Measurements from ENCODE around the gene GPR171. TPM values are rescaled to one million over a fixed set of nuclear protein-coding genes. Genes with fewer than 3 reads are reported as not detected.

The GPR171 gene
- total and polyA plus RNA-seq, 2 of the 13 experiments (the other 11 are each of a cell fraction or from before 2014, with no cell fraction given): not detected

DNA sequence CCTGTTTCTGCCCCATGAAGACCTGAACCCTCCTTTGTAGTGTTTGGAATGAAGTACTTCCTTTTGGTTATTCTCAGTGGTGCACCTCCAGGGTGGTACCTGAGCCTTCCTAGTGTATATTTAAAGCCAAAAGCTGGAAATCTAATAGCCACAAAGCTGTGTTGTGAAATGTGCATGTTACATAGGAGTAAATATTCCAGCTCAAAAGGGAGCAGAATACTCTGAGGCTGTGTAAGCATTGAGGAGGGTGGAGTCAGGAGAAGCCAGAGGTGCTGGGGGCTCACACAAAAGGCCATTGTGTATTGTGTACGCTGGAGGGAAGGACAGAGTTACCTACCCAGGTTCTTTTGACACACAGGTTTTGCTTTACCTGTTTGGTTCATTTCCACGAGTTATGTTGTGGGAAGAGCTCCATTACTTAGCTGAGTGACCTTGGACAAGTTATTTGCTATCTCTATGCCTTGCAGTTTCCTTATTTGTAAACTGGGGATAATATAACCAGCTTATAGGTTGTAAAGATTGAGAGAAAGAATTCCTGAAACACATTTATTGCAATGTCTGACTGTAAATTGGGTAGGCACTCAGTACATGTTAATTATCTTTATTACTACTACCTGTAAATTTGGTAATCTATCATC lies 24.7 kb downstream of the GPR171 start (continued):
- TF ChIP-seq, protein P1, sequence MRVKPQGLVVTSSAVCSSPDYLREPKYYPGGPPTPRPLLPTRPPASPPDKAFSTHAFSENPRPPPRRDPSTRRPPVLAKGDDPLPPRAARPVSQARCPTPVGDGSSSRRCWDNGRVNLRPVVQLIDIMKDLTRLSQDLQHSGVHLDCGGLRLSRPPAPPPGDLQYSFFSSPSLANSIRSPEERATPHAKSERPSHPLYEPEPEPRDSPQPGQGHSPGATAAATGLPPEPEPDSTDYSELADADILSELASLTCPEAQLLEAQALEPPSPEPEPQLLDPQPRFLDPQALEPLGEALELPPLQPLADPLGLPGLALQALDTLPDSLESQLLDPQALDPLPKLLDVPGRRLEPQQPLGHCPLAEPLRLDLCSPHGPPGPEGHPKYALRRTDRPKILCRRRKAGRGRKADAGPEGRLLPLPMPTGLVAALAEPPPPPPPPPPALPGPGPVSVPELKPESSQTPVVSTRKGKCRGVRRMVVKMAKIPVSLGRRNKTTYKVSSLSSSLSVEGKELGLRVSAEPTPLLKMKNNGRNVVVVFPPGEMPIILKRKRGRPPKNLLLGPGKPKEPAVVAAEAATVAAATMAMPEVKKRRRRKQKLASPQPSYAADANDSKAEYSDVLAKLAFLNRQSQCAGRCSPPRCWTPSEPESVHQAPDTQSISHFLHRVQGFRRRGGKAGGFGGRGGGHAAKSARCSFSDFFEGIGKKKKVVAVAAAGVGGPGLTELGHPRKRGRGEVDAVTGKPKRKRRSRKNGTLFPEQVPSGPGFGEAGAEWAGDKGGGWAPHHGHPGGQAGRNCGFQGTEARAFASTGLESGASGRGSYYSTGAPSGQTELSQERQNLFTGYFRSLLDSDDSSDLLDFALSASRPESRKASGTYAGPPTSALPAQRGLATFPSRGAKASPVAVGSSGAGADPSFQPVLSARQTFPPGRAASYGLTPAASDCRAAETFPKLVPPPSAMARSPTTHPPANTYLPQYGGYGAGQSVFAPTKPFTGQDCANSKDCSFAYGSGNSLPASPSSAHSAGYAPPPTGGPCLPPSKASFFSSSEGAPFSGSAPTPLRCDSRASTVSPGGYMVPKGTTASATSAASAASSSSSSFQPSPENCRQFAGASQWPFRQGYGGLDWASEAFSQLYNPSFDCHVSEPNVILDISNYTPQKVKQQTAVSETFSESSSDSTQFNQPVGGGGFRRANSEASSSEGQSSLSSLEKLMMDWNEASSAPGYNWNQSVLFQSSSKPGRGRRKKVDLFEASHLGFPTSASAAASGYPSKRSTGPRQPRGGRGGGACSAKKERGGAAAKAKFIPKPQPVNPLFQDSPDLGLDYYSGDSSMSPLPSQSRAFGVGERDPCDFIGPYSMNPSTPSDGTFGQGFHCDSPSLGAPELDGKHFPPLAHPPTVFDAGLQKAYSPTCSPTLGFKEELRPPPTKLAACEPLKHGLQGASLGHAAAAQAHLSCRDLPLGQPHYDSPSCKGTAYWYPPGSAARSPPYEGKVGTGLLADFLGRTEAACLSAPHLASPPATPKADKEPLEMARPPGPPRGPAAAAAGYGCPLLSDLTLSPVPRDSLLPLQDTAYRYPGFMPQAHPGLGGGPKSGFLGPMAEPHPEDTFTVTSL (CRISPR knock-in tag; IDR thresholded peaks at IDR 0.05; ENCODE audit: borderline replicate concordance): peak; percentile 89; the same call in 1 of the 2 replicates
- TF ChIP-seq GTF2F1 (IDR thresholded peaks at IDR 0.05; ENCODE audit: low read length) (no peak), ZNF431 (CRISPR knock-in tag; IDR thresholded peaks at IDR 0.05; ENCODE audit: borderline replicate concordance, low read depth) (0 out of 2 replicates have a peak, but pooled peaks have one; percentile 51), FOXO1 (CRISPR knock-in tag; IDR thresholded peaks at IDR 0.05) (peak; percentile 63; the same call in 1 of the 2 replicates), SMC3 (IDR thresholded peaks at IDR 0.05; ENCODE audit: low read length) (peak; percentile 8; the same call in 1 of the 2 replicates), ZNF329 (CRISPR knock-in tag; IDR thresholded peaks at IDR 0.05; ENCODE audit: low read depth) (no peak), NFIC (IDR thresholded peaks at IDR 0.05; ENCODE audit: low read length) (peak; percentile 74), ZMYM4 (CRISPR knock-in tag; IDR thresholded peaks at IDR 0.05) (peak; percentile 72), TARDBP (CRISPR knock-in tag; IDR thresholded peaks at IDR 0.05) (peak; percentile 56; the same call in 1 of the 2 replicates), KLF6 (CRISPR knock-in tag; IDR thresholded peaks at IDR 0.05) (peak; percentile 46; the same call in 1 of the 2 replicates), ISL2 (CRISPR knock-in tag; IDR thresholded peaks at IDR 0.05) (peak; percentile 65; the same call in 1 of the 2 replicates), ZNF614 (CRISPR knock-in tag; IDR thresholded peaks at IDR 0.05; ENCODE audit: borderline replicate concordance) (peak; percentile 77; the same call in 1 of the 2 replicates), ZNF562 (CRISPR knock-in tag; IDR thresholded peaks at IDR 0.05; ENCODE audit: borderline replicate concordance) (no peak), TBL1XR1 (IDR thresholded peaks at IDR 0.05; ENCODE audit: borderline replicate concordance, low read length, partially characterized antibody) (peak; percentile 32), SP5 (CRISPR knock-in tag; IDR thresholded peaks at IDR 0.05; ENCODE audit: borderline replicate concordance, low read depth) (peak; percentile 80), CCDC6 (CRISPR knock-in tag; IDR thresholded peaks at IDR 0.05) (peak; percentile 37; the same call in 1 of the 2 replicates), NCOA2 (CRISPR knock-in tag; IDR thresholded peaks at IDR 0.05) (peak; percentile 70), DPF2 (CRISPR knock-in tag; IDR thresholded peaks at IDR 0.05; ENCODE audit: borderline replicate concordance, low read depth) (peak; percentile 72), SOX6 (IDR thresholded peaks at IDR 0.05) (no peak), SOX6 (CRISPR knock-in tag; IDR thresholded peaks at IDR 0.05) (peak; percentile 99)
- TF ChIP-seq, protein P2, sequence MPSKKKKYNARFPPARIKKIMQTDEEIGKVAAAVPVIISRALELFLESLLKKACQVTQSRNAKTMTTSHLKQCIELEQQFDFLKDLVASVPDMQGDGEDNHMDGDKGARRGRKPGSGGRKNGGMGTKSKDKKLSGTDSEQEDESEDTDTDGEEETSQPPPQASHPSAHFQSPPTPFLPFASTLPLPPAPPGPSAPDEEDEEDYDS (CRISPR knock-in tag; IDR thresholded peaks at IDR 0.05): peak; percentile 47; the same call in 1 of the 2 replicates
- TF ChIP-seq, protein P3, sequence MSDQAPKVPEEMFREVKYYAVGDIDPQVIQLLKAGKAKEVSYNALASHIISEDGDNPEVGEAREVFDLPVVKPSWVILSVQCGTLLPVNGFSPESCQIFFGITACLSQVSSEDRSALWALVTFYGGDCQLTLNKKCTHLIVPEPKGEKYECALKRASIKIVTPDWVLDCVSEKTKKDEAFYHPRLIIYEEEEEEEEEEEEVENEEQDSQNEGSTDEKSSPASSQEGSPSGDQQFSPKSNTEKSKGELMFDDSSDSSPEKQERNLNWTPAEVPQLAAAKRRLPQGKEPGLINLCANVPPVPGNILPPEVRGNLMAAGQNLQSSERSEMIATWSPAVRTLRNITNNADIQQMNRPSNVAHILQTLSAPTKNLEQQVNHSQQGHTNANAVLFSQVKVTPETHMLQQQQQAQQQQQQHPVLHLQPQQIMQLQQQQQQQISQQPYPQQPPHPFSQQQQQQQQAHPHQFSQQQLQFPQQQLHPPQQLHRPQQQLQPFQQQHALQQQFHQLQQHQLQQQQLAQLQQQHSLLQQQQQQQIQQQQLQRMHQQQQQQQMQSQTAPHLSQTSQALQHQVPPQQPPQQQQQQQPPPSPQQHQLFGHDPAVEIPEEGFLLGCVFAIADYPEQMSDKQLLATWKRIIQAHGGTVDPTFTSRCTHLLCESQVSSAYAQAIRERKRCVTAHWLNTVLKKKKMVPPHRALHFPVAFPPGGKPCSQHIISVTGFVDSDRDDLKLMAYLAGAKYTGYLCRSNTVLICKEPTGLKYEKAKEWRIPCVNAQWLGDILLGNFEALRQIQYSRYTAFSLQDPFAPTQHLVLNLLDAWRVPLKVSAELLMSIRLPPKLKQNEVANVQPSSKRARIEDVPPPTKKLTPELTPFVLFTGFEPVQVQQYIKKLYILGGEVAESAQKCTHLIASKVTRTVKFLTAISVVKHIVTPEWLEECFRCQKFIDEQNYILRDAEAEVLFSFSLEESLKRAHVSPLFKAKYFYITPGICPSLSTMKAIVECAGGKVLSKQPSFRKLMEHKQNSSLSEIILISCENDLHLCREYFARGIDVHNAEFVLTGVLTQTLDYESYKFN (CRISPR knock-in tag; conservative IDR thresholded peaks at IDR 0.05): peak; percentile 86

All from HepG2 (cell line).